Astrocyte (in vitro differentiated cells and primary cell): Measurements from ENCODE around the gene GPC5.

Experiments used
- EZH2 ChIP-seq: IDR thresholded peaks from 2 replicates; pipeline ENCODE4 v1.6.1; 2012; ENCODE audit warnings: mild to moderate bottlenecking, low read length, inconsistent platforms; ENCODE audit not compliant: insufficient read depth
- TF ChIP-seq, protein P1 (sequence below): IDR thresholded peaks from 2 replicates; pipeline ENCODE4 v1.5.1; 2011; ENCODE audit warnings: low read depth, mild to moderate bottlenecking, inconsistent platforms, low read length, moderate library complexity; ENCODE audit not compliant: insufficient read depth

DNA sequence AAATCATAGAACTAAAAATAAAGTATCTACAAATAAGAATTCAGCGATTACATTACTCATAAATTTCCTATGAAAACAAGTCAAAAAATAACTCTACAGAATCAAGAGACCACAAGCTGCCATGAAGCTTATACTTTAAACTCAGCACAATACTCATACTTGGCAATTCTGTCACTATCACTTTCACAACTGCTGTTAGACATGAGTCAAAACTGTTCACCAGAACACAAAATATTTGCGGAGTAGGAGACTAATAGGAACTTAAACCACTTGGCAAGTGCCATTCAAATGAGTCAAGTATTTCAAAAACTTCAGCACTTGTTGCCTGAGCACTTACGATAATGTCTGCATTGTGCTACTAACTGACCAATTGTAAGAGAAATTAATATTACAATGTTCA is 1440.4 kb downstream of the GPC5 start:
- TF ChIP-seq, protein P1, sequence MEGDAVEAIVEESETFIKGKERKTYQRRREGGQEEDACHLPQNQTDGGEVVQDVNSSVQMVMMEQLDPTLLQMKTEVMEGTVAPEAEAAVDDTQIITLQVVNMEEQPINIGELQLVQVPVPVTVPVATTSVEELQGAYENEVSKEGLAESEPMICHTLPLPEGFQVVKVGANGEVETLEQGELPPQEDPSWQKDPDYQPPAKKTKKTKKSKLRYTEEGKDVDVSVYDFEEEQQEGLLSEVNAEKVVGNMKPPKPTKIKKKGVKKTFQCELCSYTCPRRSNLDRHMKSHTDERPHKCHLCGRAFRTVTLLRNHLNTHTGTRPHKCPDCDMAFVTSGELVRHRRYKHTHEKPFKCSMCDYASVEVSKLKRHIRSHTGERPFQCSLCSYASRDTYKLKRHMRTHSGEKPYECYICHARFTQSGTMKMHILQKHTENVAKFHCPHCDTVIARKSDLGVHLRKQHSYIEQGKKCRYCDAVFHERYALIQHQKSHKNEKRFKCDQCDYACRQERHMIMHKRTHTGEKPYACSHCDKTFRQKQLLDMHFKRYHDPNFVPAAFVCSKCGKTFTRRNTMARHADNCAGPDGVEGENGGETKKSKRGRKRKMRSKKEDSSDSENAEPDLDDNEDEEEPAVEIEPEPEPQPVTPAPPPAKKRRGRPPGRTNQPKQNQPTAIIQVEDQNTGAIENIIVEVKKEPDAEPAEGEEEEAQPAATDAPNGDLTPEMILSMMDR = no peak
- TF ChIP-seq EZH2 = no peak
